MCF 10A (cell line): ENCODE data around the gene TTC27. TPM values are rescaled to one million over a fixed set of nuclear protein-coding genes. Genes with fewer than 3 reads are reported as not detected.
"Not testable (repeated sequence)": the region's sequence is repeated elsewhere in the genome, so short reads cannot be mapped to it uniquely, and the experiment has no call there.

Source experiments
- BruUV-seq: library from RNA; stranded (reverse); fragments of 400-500 nt; replicated peaks from 2 replicates; lab custom pipeline; 2021; lab: Mats Ljungman, UMichigan
- CTCF ChIA-PET: fragments of 300-600 bp; sonication (Branson Sonifier 250); formaldehyde crosslinking; extraction: SDS; loops from one replicate; lab custom pipeline; 2021; ENCODE audit warnings: antibody characterized with exemption, inconsistent platforms; lab: Yijun Ruan, JAX
- POLR2A ChIA-PET: fragments of 300-600, 350-650 bp; sonication (Branson Sonifier 250); formaldehyde crosslinking; extraction: SDS; loops from one replicate; lab custom pipeline; 2020; ENCODE audit warnings: antibody characterized with exemption, inconsistent platforms; lab: Yijun Ruan, JAX
- DNase-seq: peaks from one replicate; pipeline ENCODE4 v3.0.0-alpha.2; 2018; ENCODE audit not compliant: unreplicated experiment
- H3K27ac Mint-ChIP-seq: one replicate; pipeline ENCODE4 v1.8.0; 2022; ENCODE audit warnings: mild to moderate bottlenecking, low read depth, mixed read lengths; ENCODE audit not compliant: unreplicated experiment
- H3K27me3 Mint-ChIP-seq: one replicate; pipeline ENCODE4 v1.8.0; 2022; ENCODE audit warnings: mixed read lengths; ENCODE audit not compliant: insufficient read depth, unreplicated experiment
- H3K36me3 Mint-ChIP-seq: one replicate; pipeline ENCODE4 v1.8.0; 2022; ENCODE audit warnings: mild to moderate bottlenecking, moderate library complexity, mixed read lengths; ENCODE audit not compliant: insufficient read depth, unreplicated experiment
- H3K4me1 Mint-ChIP-seq: one replicate; pipeline ENCODE4 v1.8.0; 2022; ENCODE audit warnings: mixed read lengths; ENCODE audit not compliant: insufficient read depth, unreplicated experiment
- H3K4me3 Mint-ChIP-seq: one replicate; pipeline ENCODE4 v1.8.0; 2022; ENCODE audit warnings: mild to moderate bottlenecking, moderate library complexity, mixed read lengths; ENCODE audit not compliant: unreplicated experiment
- H3K9me3 Mint-ChIP-seq: one replicate; pipeline ENCODE4 v1.8.0; 2022; ENCODE audit warnings: mixed read lengths; ENCODE audit not compliant: unreplicated experiment
- CTCF ChIP-seq: fragments of 200-600 bp; IDR thresholded peaks from one replicate; pipeline ENCODE4 v1.8.0; 2022; ENCODE audit warnings: antibody characterized with exemption, mild to moderate bottlenecking; ENCODE audit not compliant: unreplicated experiment
- intact Hi-C: fragments of 100-400 bp; cut with micrococcal nuclease; formaldehyde crosslinking; loops from 2 replicates; pipeline ENCODE4 v1.14.1; 2022
- total RNA-seq: library from RNA; stranded (reverse); gene quantifications from 2 replicates; pipeline ENCODE4 v1.2.3, GENCODE V29; 2022

Gene TTC27
- total RNA-seq, 1 experiment from 2014 or later, result 29.1 TPM

- Mint-ChIP-seq H3K4me1 (peaks cover 10% of the 10 kb centered on the region), H3K9me3 (no peaks in the 10 kb centered on the region), H3K36me3 (no peaks in the 10 kb centered on the region), H3K4me3 (no peak overlapping the region), H3K27me3 (no peaks in the 10 kb centered on the region), H3K27ac (no peak overlapping the region)
- TF ChIP-seq CTCF, result no peak
- ChIA-PET CTCF (interaction anchor here (0.6 to 0.7 kb wide), 2 partner anchors 35 to 172 kb away, joined by 3 to 5 read pairs; no protein-coding TSS in a partner anchor), POLR2A (interaction anchor here (0.6 to 0.7 kb wide), 2 partner anchors 144 to 235 kb away, joined by 3 read pairs; no protein-coding TSS in a partner anchor)
- DNase-seq, result no peak
- BruUV-seq, result no TSS peak
- intact Hi-C loops, result no loop called here
Measured at GRCh38 chr2:32863326-32863725, 235.5 kb downstream of the TTC27 start.

- no TSS peak for BruUV-seq
- Mint-ChIP-seq H3K36me3 (no peaks in the 10 kb centered on the region), H3K4me3 (no peak overlapping the region), H3K27me3 (no peaks in the 10 kb centered on the region), H3K9me3 (no peaks in the 10 kb centered on the region), H3K27ac (no peak overlapping the region), H3K4me1 (peaks cover 10% of the 10 kb centered on the region)
- TF ChIP-seq CTCF, result no peak
- CTCF ChIA-PET, result no interaction called here
- DNase-seq, result no peak
- intact Hi-C loops, result no loop called here
- POLR2A ChIA-PET, result no interaction called here
Measured at GRCh38 chr2:32863803-32864202, 236.0 kb downstream of the TTC27 start.

GRCh38 chr2:32864334-32865111, 236.7 kb downstream of the TTC27 start:
- DNase-seq, result peak; percentile 15
- CTCF ChIA-PET, result interaction anchor here (0.7 kb wide), 1 partner anchor 48 kb away, joined by 3 read pairs; no protein-coding TSS in a partner anchor
- BruUV-seq, result no TSS peak
- Mint-ChIP-seq H3K9me3 (no peaks in the 10 kb centered on the region), H3K27ac (no peak overlapping the region), H3K36me3 (no peaks in the 10 kb centered on the region), H3K27me3 (no peaks in the 10 kb centered on the region), H3K4me3 (no peak overlapping the region), H3K4me1 (peaks cover 10% of the 10 kb centered on the region)
- POLR2A ChIA-PET, result no interaction called here
- no peak for TF ChIP-seq CTCF
- intact Hi-C loops, result no loop called here

- DNase-seq, result peak; percentile 68
- Mint-ChIP-seq H3K9me3 (no peaks in the 10 kb centered on the region), H3K27ac (peak overlapping the region; percentile 23), H3K4me1 (peaks cover 10% of the 10 kb centered on the region), H3K36me3 (no peaks in the 10 kb centered on the region), H3K27me3 (no peaks in the 10 kb centered on the region), H3K4me3 (no peak overlapping the region)
- POLR2A ChIA-PET, result no interaction called here
- TSS peak; percentile 60 for BruUV-seq
- intact Hi-C loops, result no loop called here
- CTCF ChIA-PET, result interaction anchor here (0.7 kb wide), 1 partner anchor 49 kb away, joined by 3 read pairs; no protein-coding TSS in a partner anchor
- TF ChIP-seq CTCF, result no peak
Measured at GRCh38 chr2:32865399-32866068, 237.7 kb downstream of the TTC27 start.

GRCh38 chr2:32866462-32866861, 238.6 kb downstream of the TTC27 start:
- BruUV-seq, H3K27ac Mint-ChIP-seq, H3K4me3 Mint-ChIP-seq, POLR2A ChIA-PET, H3K36me3 Mint-ChIP-seq, CTCF ChIA-PET, intact Hi-C loops, H3K9me3 Mint-ChIP-seq, DNase-seq, H3K27me3 Mint-ChIP-seq: not testable (repeated sequence)
- H3K4me1 Mint-ChIP-seq, result peaks cover 10% of the 10 kb centered on the region
